Activated T-cell treated with anti-CD3 and anti-CD28 coated beads, Interleukin-2, amount 50 U/mL, for 72 hours (primary cell): ENCODE results near the gene PRKN. TPM values are rescaled to one million over a fixed set of nuclear protein-coding genes. Genes with fewer than 3 reads are reported as not detected.

Experiments
- ATAC-seq, 2 donors: fragments of 150-1000 bp; cut with Tn5 transposase; replicated peaks in 1 of 2; 2 replicates each; pipeline ENCODE4 v1.10.0; 2021; ENCODE audit warnings: moderate library complexity in 2 of 2, mild to moderate bottlenecking in 1 of 2
- DNase-seq, 2 donors: peaks; one replicate each; pipeline ENCODE4 v3.0.0; 2021 to 2022; ENCODE audit warnings: mixed read lengths in 1 of 2
- H3K27ac Mint-ChIP-seq: one replicate; pipeline ENCODE4 v1.8.0; 2022; ENCODE audit warnings: mild to moderate bottlenecking, moderate library complexity, mixed read lengths
- H3K27me3 Mint-ChIP-seq: one replicate; pipeline ENCODE4 v1.8.0; 2022; ENCODE audit warnings: low read depth, mixed read lengths
- H3K36me3 Mint-ChIP-seq, 2 donors: one replicate each; pipeline ENCODE4 v1.8.0; 2022; ENCODE audit warnings: mixed read lengths in 2 of 2, mild to moderate bottlenecking in 1 of 2; ENCODE audit not compliant: insufficient read depth in 2 of 2
- H3K4me1 Mint-ChIP-seq: one replicate; pipeline ENCODE4 v1.8.0; 2022; ENCODE audit warnings: low read depth, mixed read lengths
- H3K4me3 Mint-ChIP-seq, 2 donors: one replicate each; pipeline ENCODE4 v1.8.0; 2022; ENCODE audit warnings: mild to moderate bottlenecking in 2 of 2, mixed read lengths in 2 of 2, moderate library complexity in 2 of 2
- H3K9me3 Mint-ChIP-seq, 2 donors: one replicate each; pipeline ENCODE4 v1.8.0; 2022; ENCODE audit warnings: mixed read lengths in 2 of 2
- total RNA-seq, 2 donors: library from RNA; stranded (reverse); gene quantifications; one replicate each; pipeline ENCODE4 v1.2.3, GENCODE V29; 2022

Gene PRKN
- total RNA-seq, 2 donors from 2014 or later: 2.5 to 2.8 TPM

DNA sequence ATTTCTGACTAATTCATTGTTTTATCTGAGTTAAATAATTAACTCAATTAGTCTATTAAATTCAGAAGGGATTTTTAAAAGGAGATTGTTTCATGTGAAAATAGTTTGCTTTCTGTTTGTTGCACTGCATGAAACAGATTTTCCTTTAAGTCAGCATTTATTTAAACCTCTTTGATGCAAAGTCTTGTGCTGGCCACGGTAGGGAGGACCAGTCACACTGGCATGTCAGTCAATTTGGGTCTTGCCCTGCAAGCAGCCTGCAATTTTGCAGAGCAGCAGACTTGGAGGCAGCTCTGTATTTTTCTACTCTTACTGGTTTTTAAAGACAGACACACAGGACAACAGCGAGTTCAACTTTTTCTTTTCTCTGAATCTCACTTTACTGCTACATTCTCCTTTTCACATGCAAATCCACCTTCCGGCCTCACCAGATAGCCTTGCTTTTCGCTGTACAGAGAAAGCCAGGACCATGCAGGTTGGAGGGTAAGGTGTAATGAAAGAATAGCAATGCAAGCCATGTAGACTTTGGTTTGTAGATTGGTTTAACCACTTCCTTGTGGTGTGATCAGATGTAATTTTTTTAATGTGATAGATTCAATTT is 763.8 kb downstream of the PRKN start:
- no peak for ATAC-seq
- Mint-ChIP-seq H3K27me3 (no peaks in the 10 kb centered on the region), H3K4me3 (no peak overlapping the region), H3K4me1 (no peaks in the 10 kb centered on the region), H3K36me3 (no peaks in the 10 kb centered on the region), H3K27ac (no peak overlapping the region), H3K9me3 (no peaks in the 10 kb centered on the region)
- DNase-seq: no peak

DNA sequence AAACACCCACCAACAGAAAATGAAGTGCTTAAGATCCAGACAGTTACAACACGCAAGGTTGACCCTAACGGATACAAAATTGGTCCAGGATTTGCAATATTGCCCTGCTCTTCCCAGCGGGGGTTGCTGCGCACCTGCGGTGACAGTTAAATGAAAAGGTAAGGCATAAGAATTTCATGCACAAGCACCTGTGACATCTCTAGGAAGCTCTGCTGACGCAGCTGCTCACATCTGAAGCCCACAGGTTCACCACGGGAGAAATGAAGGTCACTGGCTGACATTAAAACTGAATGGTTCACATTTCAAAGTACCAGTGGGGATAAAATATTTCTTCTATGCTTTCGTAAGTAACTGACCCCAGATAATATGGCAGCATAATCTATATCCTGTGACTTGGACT is 764.4 kb downstream of the PRKN start:
- H3K4me1 Mint-ChIP-seq: no peaks in the 10 kb centered on the region
- no peak for ATAC-seq
- no peak for DNase-seq
- no peaks in the 10 kb centered on the region for H3K9me3 Mint-ChIP-seq
- no peaks in the 10 kb centered on the region for H3K36me3 Mint-ChIP-seq
- H3K27me3 Mint-ChIP-seq: no peaks in the 10 kb centered on the region
- no peak overlapping the region for H3K27ac Mint-ChIP-seq
- no peak overlapping the region for H3K4me3 Mint-ChIP-seq

DNA sequence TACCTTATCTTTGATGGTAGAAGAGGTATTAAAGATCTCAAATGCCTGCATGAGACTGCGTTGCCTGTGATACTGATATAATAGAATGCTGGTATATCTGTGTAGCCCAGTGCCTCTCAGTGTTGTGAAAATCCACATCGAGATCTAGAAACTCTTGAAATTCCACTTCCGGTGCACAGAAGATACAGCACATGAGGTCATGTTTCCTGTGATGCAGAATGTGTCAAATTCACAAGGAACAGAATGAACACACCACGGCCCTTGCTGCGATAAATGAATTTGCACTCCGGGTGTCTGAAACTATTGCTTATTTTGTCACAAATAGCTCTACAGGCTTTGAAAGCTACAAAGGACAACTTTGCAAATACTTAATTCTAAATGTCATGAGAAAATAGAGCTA is 765.8 kb downstream of the PRKN start:
- Mint-ChIP-seq H3K9me3 (no peaks in the 10 kb centered on the region), H3K27me3 (no peaks in the 10 kb centered on the region), H3K4me3 (no peak overlapping the region), H3K4me1 (no peaks in the 10 kb centered on the region), H3K36me3 (no peaks in the 10 kb centered on the region), H3K27ac (no peak overlapping the region)
- ATAC-seq (no peak), DNase-seq (no peak)

DNA sequence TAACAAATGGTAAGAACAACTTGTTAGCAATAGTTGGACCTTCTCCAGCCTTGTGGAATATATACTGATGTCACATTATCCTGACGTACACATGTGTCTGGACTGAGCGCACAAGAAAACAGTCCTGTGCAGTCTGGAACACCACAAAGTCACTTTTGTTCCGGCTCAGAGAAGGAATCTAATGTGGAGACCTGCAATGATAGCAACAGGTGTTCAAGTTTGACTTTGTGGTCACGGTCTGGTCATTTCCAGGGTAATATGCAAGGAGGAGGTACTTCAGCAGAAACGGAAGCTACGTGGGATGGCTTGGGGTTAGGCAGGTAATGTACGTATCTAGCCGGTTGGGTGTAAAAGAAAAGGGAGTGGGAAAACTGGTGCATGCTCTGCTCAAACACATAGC is 766.5 kb downstream of the PRKN start:
- H3K4me3 Mint-ChIP-seq: no peak overlapping the region
- H3K9me3 Mint-ChIP-seq: no peaks in the 10 kb centered on the region
- DNase-seq (no peak), ATAC-seq (no peak)
- H3K27ac Mint-ChIP-seq: no peak overlapping the region
- H3K4me1 Mint-ChIP-seq: no peaks in the 10 kb centered on the region
- H3K36me3 Mint-ChIP-seq: no peaks in the 10 kb centered on the region
- no peaks in the 10 kb centered on the region for H3K27me3 Mint-ChIP-seq

DNA sequence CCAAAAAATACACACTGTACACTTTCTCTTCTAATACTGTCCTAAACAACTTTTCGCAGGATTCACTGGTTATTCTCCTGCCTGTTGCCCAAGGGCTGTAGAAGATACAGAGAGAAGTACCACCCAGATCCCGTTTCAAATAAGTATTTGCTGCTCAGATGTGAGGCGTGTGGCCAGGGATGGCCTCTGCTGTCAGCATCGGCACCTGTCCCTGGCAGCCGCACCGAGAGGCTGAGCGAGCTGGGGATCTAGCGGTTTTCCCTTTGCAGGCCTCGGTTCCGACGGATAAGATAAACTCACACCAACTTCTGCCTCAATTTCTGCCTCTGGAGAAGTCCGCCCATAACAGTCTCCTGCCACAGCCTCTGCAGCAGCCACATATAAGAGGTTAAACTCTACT is 768.5 kb downstream of the PRKN start:
- no peak overlapping the region for H3K27ac Mint-ChIP-seq
- H3K9me3 Mint-ChIP-seq: no peaks in the 10 kb centered on the region
- H3K4me3 Mint-ChIP-seq: no peak overlapping the region
- no peaks in the 10 kb centered on the region for H3K36me3 Mint-ChIP-seq
- DNase-seq (no peak), ATAC-seq (no peak)
- H3K4me1 Mint-ChIP-seq: no peaks in the 10 kb centered on the region
- H3K27me3 Mint-ChIP-seq: no peaks in the 10 kb centered on the region

DNA sequence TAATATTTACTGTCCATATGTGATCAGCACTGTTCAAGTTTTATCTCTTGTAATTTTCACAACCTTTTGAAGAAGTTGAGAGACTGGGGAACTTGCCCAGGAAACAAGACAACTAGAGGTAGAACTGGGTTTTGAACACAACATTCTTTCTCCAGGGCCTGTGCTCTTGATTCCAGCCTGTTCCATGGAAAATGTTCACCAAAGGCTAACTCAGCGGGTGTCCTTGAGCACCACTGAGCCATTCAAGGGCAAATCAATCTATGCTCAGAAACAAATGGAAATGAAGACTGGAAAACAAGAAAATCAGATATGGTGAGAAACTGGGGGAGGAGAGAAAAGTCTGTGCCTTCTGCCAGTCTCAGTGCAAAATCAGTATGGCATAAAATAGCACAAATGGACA is 771.5 kb downstream of the PRKN start:
- no peak overlapping the region for H3K4me3 Mint-ChIP-seq
- H3K9me3 Mint-ChIP-seq: no peaks in the 10 kb centered on the region
- no peak overlapping the region for H3K27ac Mint-ChIP-seq
- H3K36me3 Mint-ChIP-seq: no peaks in the 10 kb centered on the region
- H3K27me3 Mint-ChIP-seq: no peaks in the 10 kb centered on the region
- ATAC-seq (no peak), DNase-seq (no peak)
- no peaks in the 10 kb centered on the region for H3K4me1 Mint-ChIP-seq

DNA sequence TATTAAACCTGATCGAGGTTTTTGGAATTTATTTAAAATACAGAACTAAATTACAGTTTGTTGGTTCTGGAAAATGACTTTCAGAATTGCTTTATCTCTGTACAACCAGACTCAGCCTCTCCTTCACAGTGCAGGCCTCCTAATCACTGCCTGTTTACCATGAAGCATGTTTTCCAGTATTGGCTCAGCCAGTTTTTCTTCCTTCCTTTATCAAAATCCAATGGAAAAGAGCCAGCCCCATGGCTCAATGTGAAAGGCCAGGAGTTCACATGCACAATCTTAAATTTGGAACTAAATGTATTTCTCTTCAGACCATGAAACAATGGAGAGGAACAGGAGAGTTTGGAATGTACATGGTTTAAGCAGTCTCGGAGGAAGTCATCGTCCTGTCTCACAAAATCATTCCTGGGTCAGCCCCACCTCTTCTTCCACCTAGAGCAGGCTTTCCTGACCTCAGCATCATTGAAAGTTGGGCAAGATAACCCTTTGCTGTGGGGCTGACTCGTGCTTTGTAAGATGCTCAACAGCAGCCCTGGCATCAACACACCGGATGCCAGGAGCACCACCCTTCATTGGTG is 772.8 kb downstream of the PRKN start:
- ATAC-seq: no peak

DNA sequence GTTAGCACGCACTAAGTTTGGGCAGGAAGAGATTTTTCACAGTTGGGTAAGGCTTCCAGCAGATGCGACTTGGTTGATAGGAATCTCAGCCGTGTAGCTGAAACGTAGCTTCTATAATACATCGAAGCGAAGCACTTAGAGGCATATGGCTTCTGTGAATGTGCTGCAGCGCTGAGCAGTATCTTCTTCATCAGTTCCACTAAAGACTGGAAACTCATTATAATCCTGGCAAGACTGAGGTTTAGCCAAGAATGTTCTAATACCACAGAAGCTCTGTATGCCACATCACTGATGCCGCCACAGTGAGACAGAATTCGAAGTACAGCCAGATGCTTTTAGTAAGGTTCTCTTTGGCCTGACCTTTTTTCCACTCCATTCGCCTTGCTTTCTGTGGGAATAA is 773.5 kb downstream of the PRKN start:
- DNase-seq: no peak

More for the DNA sequence above, 772.8 kb downstream of the PRKN start:
- H3K36me3 Mint-ChIP-seq: no peaks in the 10 kb centered on the region
- no peak overlapping the region for H3K4me3 Mint-ChIP-seq
- no peaks in the 10 kb centered on the region for H3K4me1 Mint-ChIP-seq
- no peak for DNase-seq
- no peak overlapping the region for H3K27ac Mint-ChIP-seq
- no peaks in the 10 kb centered on the region for H3K9me3 Mint-ChIP-seq
- H3K27me3 Mint-ChIP-seq: no peaks in the 10 kb centered on the region

DNA sequence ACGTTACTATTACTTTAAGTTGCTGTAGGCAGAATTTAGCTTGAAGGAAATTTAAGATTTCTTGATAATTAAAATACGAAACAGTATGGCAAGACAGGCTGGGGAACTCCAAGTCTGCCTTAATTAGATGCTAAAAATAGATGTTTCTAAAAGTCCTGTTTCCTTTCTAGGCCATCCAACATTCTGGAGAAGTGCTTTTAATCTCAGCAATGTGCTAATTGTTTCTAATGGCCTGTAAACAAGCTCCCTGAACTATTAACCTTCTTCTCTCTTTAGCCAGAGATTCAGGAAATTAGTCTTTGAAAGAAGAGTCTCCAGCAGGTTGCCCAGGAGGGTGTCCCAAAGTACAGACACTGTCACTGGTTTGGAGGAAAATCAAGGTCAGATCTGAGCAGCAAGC is 776.4 kb downstream of the PRKN start:
- no peaks in the 10 kb centered on the region for H3K9me3 Mint-ChIP-seq
- H3K27me3 Mint-ChIP-seq: no peaks in the 10 kb centered on the region
- H3K36me3 Mint-ChIP-seq: no peaks in the 10 kb centered on the region
- no peak for ATAC-seq
- no peaks in the 10 kb centered on the region for H3K4me1 Mint-ChIP-seq
- no peak overlapping the region for H3K27ac Mint-ChIP-seq
- DNase-seq: no peak
- H3K4me3 Mint-ChIP-seq: no peak overlapping the region

More for the DNA sequence above, 773.5 kb downstream of the PRKN start:
- no peak for ATAC-seq
- Mint-ChIP-seq H3K4me3 (no peak overlapping the region), H3K4me1 (no peaks in the 10 kb centered on the region), H3K27me3 (no peaks in the 10 kb centered on the region), H3K36me3 (no peaks in the 10 kb centered on the region), H3K27ac (no peak overlapping the region), H3K9me3 (no peaks in the 10 kb centered on the region)

DNA sequence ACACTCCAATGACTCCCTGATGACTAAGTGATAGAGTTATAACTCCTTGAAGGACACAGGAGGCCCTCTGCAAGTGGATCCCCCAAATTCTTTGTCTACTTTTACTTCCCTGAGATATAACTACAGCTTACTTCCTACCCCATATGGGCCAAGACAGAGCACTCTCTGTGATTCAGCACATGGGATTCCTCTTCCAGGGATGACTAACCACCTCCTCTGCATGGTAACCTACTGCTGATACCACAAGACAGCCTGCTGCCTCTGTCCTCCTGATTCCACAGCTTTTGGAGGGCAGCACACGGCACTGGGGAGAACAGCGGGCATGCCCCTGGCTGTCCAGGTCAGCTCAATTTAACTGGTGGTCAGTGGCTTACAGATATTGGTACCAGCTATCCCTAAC is 778.0 kb downstream of the PRKN start:
- Mint-ChIP-seq H3K27ac (no peak overlapping the region), H3K36me3 (no peaks in the 10 kb centered on the region), H3K27me3 (no peaks in the 10 kb centered on the region), H3K9me3 (no peaks in the 10 kb centered on the region), H3K4me1 (no peaks in the 10 kb centered on the region), H3K4me3 (no peak overlapping the region)
- ATAC-seq (no peak), DNase-seq (no peak)

DNA sequence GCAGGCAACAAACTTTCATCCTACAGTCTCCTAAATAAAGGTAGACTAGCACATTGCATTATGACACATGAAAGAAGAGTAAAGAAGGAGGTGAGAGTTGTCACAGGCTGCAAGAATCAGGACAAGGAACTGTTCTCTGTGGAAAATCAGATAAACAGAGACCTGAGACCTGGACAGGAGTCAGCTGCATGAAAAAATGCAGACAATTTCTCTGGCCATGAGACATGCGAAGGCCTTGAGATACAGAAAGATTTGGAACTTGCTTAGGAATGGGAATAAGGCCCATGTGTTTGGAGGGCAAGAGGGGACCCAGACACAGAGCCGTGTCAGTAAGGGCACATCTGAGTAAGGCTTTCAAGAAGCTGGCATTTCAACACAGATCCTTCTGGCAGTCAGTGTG is 779.1 kb downstream of the PRKN start:
- no peak for ATAC-seq
- Mint-ChIP-seq H3K4me3 (no peak overlapping the region), H3K27me3 (no peaks in the 10 kb centered on the region), H3K36me3 (no peaks in the 10 kb centered on the region), H3K27ac (no peak overlapping the region), H3K4me1 (no peaks in the 10 kb centered on the region), H3K9me3 (no peaks in the 10 kb centered on the region)
- DNase-seq: no peak

DNA sequence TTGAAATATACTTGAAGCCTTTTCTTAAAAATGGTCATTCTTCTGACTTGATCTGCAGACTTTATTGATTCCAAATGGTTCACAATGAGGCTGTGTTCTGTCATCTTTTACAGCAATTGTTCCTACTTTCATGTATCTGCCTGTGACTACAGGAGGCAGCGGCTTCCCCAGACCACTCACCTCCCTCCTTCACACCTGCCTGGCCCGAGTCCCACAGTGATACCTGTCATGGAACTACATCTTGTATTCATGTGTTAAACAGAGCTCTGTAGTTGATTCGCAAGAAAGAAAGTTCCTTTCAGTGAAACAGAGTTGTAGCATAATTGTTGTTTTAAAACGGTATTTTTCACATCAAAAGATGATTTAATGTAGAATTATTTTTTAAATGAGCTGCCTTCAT is 780.2 kb downstream of the PRKN start:
- ATAC-seq (no peak), DNase-seq (no peak)
- Mint-ChIP-seq H3K27ac (no peak overlapping the region), H3K36me3 (no peaks in the 10 kb centered on the region), H3K4me3 (no peak overlapping the region), H3K27me3 (no peaks in the 10 kb centered on the region), H3K9me3 (no peaks in the 10 kb centered on the region), H3K4me1 (no peaks in the 10 kb centered on the region)

DNA sequence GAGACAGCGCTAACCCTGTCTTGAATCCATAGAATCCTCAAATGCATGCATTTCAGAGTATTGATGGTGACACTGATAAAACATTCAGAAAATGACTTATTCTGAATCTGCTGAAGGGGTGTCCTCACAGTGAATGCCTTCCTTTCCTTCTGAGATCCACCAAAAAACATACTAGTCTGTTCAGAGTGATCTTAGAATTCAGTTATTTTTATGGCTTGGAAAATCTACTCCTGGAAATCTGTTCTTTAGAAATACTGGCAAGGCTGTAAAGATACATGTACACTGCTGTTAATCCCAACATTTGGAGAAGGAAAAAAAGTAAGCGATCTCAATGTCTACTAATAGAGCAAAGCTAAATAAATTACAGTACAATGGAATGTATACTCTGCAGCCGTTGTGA is 781.1 kb downstream of the PRKN start:
- no peaks in the 10 kb centered on the region for H3K4me1 Mint-ChIP-seq
- H3K9me3 Mint-ChIP-seq: no peaks in the 10 kb centered on the region
- H3K27me3 Mint-ChIP-seq: no peaks in the 10 kb centered on the region
- no peak for ATAC-seq
- DNase-seq: no peak
- H3K36me3 Mint-ChIP-seq: no peaks in the 10 kb centered on the region
- H3K27ac Mint-ChIP-seq: no peak overlapping the region
- no peak overlapping the region for H3K4me3 Mint-ChIP-seq

DNA sequence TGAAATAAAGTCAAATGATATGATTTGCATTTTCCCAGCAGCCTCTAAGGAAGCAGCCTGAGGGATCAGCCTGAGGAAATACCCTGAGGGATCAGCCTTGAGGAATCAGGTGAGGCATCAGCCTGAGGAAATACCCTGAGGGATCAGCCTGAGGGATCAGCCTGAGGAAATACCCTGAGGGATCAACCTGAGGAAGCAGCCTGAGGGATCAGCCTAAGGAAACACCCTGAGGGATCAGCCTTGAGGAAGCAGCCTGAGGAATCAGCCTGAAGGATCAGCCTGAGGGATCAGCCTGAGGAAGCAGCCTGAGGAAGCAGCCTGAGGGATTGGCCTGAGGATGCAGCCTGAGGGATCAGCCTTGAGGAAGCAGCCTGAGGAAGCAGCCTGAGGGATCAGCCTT is 784.0 kb downstream of the PRKN start:
- Mint-ChIP-seq H3K27ac (no peak overlapping the region), H3K9me3 (no peaks in the 10 kb centered on the region), H3K4me1 (no peaks in the 10 kb centered on the region), H3K27me3 (no peaks in the 10 kb centered on the region), H3K36me3 (no peaks in the 10 kb centered on the region), H3K4me3 (no peak overlapping the region)
- ATAC-seq: no peak
- DNase-seq: no peak
